GM12873 (cell line): ENCODE results near the gene PRRG2.

Source experiments
- TF ChIP-seq, protein P1 (sequence below): IDR thresholded peaks from 2 replicates; pipeline ENCODE4 v1.5.1; 2012; ENCODE audit warnings: low read depth, mild to moderate bottlenecking, moderate library complexity, low read length, control low read depth; ENCODE audit not compliant: insufficient read depth; ENCODE audit errors: missing control alignments

PRRG2 gene

DNA sequence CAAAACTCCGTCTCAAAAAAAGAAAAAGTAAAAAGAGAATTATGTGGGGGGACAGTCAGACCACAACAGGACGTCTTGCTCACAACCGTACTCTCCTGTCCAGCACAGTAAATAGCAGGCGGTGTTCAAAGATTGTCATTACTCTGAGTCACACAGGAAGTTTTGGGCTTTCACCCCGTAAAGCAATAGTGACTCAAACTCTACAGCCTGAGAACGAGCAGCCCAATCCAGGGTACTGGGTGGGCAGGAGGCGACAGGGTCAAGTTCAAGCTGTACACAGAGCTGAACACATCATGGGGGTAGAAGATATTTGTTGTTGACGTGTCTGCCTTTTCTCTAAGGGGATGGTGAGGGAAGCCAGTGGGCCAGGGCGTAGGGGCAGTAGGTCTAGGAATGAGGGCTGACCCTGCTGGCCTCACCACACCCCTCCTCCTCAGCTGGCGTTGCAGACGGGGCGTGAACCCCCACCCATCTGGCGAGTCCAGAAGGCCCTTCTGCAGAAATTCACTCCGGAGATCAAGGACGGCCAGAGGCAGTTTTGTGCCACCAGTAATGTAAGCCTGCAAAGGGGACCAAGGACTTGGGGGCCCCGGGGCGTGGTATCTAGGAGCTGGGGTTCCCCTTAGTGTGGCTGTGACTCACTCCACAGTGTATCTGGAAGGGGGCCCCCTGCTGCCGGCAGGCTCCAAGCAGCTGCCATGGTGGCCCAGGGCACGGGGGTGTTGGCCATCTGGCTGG, 33.1 kb downstream of the PRRG2 start:
- TF ChIP-seq, protein P1, sequence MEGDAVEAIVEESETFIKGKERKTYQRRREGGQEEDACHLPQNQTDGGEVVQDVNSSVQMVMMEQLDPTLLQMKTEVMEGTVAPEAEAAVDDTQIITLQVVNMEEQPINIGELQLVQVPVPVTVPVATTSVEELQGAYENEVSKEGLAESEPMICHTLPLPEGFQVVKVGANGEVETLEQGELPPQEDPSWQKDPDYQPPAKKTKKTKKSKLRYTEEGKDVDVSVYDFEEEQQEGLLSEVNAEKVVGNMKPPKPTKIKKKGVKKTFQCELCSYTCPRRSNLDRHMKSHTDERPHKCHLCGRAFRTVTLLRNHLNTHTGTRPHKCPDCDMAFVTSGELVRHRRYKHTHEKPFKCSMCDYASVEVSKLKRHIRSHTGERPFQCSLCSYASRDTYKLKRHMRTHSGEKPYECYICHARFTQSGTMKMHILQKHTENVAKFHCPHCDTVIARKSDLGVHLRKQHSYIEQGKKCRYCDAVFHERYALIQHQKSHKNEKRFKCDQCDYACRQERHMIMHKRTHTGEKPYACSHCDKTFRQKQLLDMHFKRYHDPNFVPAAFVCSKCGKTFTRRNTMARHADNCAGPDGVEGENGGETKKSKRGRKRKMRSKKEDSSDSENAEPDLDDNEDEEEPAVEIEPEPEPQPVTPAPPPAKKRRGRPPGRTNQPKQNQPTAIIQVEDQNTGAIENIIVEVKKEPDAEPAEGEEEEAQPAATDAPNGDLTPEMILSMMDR, result no peak

GRCh38 chr19:49615861-49616260, 34.7 kb downstream of the PRRG2 start:
- TF ChIP-seq, protein P1, result no peak

GRCh38 chr19:49616532-49616931, 35.4 kb downstream of the PRRG2 start:
- TF ChIP-seq, protein P1, result no peak

DNA sequence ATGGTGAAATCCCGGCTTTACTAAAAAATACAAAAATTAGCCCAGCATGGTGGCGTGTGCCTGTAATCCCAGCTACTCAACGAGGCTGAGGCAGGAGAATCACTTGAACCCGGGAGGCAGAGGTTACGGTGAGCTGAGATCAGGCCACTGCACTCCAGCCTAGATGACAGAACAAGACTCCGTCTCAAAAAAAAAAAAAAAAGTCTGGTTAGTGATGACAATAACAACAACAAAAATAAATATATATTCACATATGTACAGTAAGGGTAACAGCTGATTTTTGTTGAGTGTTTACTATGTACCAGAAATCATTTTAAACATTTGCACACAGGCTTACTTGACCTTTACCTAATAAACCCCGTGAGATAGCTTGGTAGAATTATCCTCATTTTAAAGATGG, 35.8 kb downstream of the PRRG2 start:
- TF ChIP-seq, protein P1, result no peak

DNA sequence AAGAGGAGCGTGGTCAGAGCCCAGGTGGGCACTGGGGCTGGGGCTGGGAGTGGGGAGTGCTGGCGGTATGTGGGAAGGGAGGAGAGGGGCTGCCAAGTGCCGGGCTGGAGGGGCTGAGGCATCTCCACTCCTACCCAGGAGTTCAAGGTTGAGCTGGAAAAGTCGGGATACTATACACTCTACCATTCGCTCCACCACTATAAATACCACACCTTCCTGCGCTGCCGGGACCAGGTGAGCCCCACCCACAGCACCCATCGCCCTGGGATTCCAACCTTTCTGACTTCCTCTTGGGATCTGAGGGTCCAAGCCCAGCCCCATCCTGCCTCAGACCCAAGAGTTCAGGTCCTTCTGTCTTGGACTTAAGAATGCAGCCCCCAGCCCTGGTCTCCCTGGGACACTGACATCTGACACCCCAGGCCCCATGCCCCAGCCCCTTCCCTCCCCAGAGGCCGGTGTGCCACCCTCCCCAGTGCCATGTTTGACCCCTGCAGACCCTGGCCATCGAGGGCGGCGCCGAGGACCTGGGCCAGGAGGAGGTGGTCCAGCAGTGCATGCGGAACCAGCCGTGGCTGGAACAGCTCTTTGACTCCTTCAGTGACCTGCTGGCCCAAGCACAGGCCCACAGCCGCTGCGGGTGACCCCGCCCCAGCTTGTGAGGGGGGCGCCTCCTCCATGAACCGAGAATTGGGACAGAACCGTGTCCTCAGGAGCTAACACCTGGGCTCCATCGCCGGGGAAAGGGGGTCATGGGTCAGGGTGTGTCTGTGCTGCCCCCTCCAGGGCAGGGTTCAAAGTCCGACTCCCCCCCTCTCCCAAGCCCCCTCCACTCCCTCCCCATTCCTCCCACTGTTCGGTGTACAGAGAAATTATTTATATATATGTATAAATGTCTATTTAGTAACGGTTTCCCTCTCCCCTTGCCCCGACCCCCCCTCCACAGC, 44.1 kb downstream of the PRRG2 start:
- TF ChIP-seq, protein P1, result no peak

DNA sequence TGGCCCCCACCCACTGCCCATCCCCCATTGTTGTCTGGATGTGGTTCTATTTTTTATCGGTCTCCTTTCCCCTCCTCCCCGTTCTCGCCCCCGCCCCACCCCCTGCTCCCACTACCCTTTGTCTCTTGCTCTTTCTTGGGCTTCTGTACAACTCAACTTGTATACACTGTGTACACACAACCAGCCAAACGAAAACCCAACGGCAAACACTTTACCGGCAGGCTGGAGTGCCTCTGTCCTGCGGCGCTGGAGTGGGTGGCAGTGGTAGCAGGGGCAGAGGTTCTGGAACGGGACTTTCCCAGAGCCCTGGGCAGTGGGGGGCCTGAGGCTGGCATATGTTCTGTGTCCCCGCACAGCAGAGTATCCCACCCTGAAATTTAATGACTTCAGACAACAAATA, 45.1 kb downstream of the PRRG2 start:
- TF ChIP-seq, protein P1, result no peak

DNA sequence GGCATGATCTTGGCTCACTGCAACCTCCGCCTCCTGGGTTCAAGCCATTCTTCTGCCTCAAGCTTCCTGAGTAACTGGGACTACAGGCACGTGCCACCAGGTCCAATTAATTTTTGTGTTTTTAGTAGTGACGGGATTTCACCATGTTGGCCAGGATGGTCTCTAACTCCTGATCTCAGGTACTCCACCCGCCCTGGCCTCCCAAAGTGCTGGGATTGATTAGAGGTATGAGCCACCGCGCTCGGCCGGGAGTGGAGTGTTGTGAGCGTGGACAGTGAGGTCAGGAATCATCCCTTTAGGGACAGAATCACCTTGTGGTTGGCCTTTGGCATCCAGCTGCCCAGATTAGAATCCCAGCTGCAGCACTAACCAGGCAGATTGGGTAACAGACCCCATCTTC, 48.5 kb downstream of the PRRG2 start:
- TF ChIP-seq, protein P1, result no peak
